DOHH2 (cell line): ENCODE results near the gene IGLON5.

Experiments
- EZH2phosphoT487 ChIP-seq: fragments of 200-600 bp; sonication (generic); IDR thresholded peaks from 2 replicates; pipeline ENCODE4 v1.6.1; 2017; ENCODE audit warnings: borderline replicate concordance, mild to moderate bottlenecking, antibody characterized with exemption, low read length, moderate library complexity, mixed read lengths
- TF ChIP-seq, protein P1 (sequence below): fragments of 200-600 bp; sonication (generic); IDR thresholded peaks from one replicate; pipeline ENCODE4 v1.5.1; 2014; ENCODE audit warnings: antibody characterized with exemption, mild to moderate bottlenecking, low read depth, low read length; ENCODE audit not compliant: poor library complexity, severe bottlenecking

GRCh38 chr19:51339313-51339686, 27.9 kb downstream of the IGLON5 start:
- TF ChIP-seq, protein P1, sequence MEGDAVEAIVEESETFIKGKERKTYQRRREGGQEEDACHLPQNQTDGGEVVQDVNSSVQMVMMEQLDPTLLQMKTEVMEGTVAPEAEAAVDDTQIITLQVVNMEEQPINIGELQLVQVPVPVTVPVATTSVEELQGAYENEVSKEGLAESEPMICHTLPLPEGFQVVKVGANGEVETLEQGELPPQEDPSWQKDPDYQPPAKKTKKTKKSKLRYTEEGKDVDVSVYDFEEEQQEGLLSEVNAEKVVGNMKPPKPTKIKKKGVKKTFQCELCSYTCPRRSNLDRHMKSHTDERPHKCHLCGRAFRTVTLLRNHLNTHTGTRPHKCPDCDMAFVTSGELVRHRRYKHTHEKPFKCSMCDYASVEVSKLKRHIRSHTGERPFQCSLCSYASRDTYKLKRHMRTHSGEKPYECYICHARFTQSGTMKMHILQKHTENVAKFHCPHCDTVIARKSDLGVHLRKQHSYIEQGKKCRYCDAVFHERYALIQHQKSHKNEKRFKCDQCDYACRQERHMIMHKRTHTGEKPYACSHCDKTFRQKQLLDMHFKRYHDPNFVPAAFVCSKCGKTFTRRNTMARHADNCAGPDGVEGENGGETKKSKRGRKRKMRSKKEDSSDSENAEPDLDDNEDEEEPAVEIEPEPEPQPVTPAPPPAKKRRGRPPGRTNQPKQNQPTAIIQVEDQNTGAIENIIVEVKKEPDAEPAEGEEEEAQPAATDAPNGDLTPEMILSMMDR, result no peak
- TF ChIP-seq EZH2phosphoT487, result no peak
